IgD-negative memory B cell (primary cell): ENCODE results near the gene TSPEAR. TPM values are rescaled to one million over a fixed set of nuclear protein-coding genes. Genes with fewer than 3 reads are reported as not detected.

Experiments used
- H3K27ac Mint-ChIP-seq, 3 donors: one replicate each; pipeline ENCODE4 v1.8.0; 2020 to 2022; ENCODE audit warnings: mild to moderate bottlenecking in 3 of 3, mixed read lengths in 3 of 3, moderate library complexity in 1 of 3
- H3K27me3 Mint-ChIP-seq: one replicate; pipeline ENCODE4 v1.8.0; 2021; ENCODE audit warnings: mixed read lengths
- H3K36me3 Mint-ChIP-seq: one replicate; pipeline ENCODE4 v1.8.0; 2020; ENCODE audit warnings: mild to moderate bottlenecking, mixed read lengths
- H3K4me1 Mint-ChIP-seq, 3 donors: one replicate each; pipeline ENCODE4 v1.8.0; 2020 to 2022; ENCODE audit warnings: mixed read lengths in 3 of 3, mild to moderate bottlenecking in 1 of 3
- H3K4me3 Mint-ChIP-seq, 4 donors: one replicate each; pipeline ENCODE4 v1.8.0; 2020 to 2022; ENCODE audit warnings: mild to moderate bottlenecking in 4 of 4, mixed read lengths in 4 of 4, moderate library complexity in 3 of 4
- H3K9me3 Mint-ChIP-seq, 3 donors: one replicate each; pipeline ENCODE4 v1.8.0; 2020 to 2021; ENCODE audit warnings: mixed read lengths in 3 of 3, mild to moderate bottlenecking in 1 of 3
- polyA plus RNA-seq: library from polyadenylated mRNA; unstranded; fragments of 300-500 nt; fragmentation: Illumina TruSeq; gene quantifications from one replicate; pipeline ENCODE4 v1.2.3, GENCODE V29; 2021

The TSPEAR gene
- polyA plus RNA-seq, 1 donor from 2014 or later = not detected

- Mint-ChIP-seq H3K36me3 (peaks cover 2% of the 10 kb centered on the region), H3K27me3 (peaks cover 4% of the 10 kb centered on the region), H3K4me1 (no peaks in the 10 kb centered on the region), H3K9me3 (no peaks in the 10 kb centered on the region), H3K4me3 (no peak overlapping the region), H3K27ac (no peak overlapping the region)
These were observed 194.6 kb downstream of the TSPEAR start for GRCh38 chr21:44516828-44517174.

GRCh38 chr21:44516342-44516741, 195.0 kb downstream of the TSPEAR start:
- Mint-ChIP-seq H3K27me3 (peaks cover 6% of the 10 kb centered on the region), H3K9me3 (no peaks in the 10 kb centered on the region), H3K27ac (no peak overlapping the region), H3K36me3 (peaks cover 2% of the 10 kb centered on the region), H3K4me1 (no peaks in the 10 kb centered on the region), H3K4me3 (no peak overlapping the region)

- Mint-ChIP-seq H3K27ac (no peak overlapping the region), H3K27me3 (peaks cover 6% of the 10 kb centered on the region), H3K4me1 (no peaks in the 10 kb centered on the region), H3K4me3 (no peak overlapping the region), H3K9me3 (no peaks in the 10 kb centered on the region), H3K36me3 (peaks cover 2% of the 10 kb centered on the region)
These were observed 195.8 kb downstream of the TSPEAR start for GRCh38 chr21:44515359-44516165.

- H3K36me3 Mint-ChIP-seq = peaks cover 2% of the 10 kb centered on the region
- peak overlapping the region in 1 of 3 donors; percentile 39 for H3K27ac Mint-ChIP-seq
- H3K9me3 Mint-ChIP-seq = no peaks in the 10 kb centered on the region
- H3K4me3 Mint-ChIP-seq = no peak overlapping the region
- H3K4me1 Mint-ChIP-seq = peaks cover 0 to under 1% (median 0%) of the 10 kb centered on the region in 3 donors
- peaks cover 6% of the 10 kb centered on the region for H3K27me3 Mint-ChIP-seq
These were observed 196.5 kb downstream of the TSPEAR start for GRCh38 chr21:44514746-44515358.

- Mint-ChIP-seq H3K4me3 (no peak overlapping the region), H3K9me3 (no peaks in the 10 kb centered on the region), H3K4me1 (peaks cover 0 to 3% (median 0%) of the 10 kb centered on the region in 3 donors), H3K27ac (no peak overlapping the region), H3K27me3 (peaks cover 8% of the 10 kb centered on the region), H3K36me3 (peaks cover 2% of the 10 kb centered on the region)
These were observed 197.2 kb downstream of the TSPEAR start for GRCh38 chr21:44514218-44514520.

- Mint-ChIP-seq H3K4me3 (no peak overlapping the region), H3K9me3 (no peaks in the 10 kb centered on the region), H3K27ac (no peak overlapping the region), H3K27me3 (peaks cover 7% of the 10 kb centered on the region), H3K36me3 (peaks cover 2% of the 10 kb centered on the region), H3K4me1 (peaks cover 0 to 3% (median 0%) of the 10 kb centered on the region in 3 donors)
These were observed 197.8 kb downstream of the TSPEAR start for GRCh38 chr21:44513389-44514217.

- peak overlapping the region in 1 of 3 donors; percentile 39 for H3K27ac Mint-ChIP-seq
- H3K36me3 Mint-ChIP-seq = peaks cover under 1% of the 10 kb centered on the region
- peaks cover 6% of the 10 kb centered on the region for H3K27me3 Mint-ChIP-seq
- H3K9me3 Mint-ChIP-seq = no peaks in the 10 kb centered on the region
- peaks cover 0 to 3% (median 0%) of the 10 kb centered on the region in 3 donors for H3K4me1 Mint-ChIP-seq
- H3K4me3 Mint-ChIP-seq = no peak overlapping the region
These were observed 198.6 kb downstream of the TSPEAR start for GRCh38 chr21:44512496-44513388.

GRCh38 chr21:44511938-44512275, 199.5 kb downstream of the TSPEAR start:
- Mint-ChIP-seq H3K9me3 (no peaks in the 10 kb centered on the region), H3K4me1 (peaks cover 0 to 3% (median 0%) of the 10 kb centered on the region in 3 donors), H3K36me3 (no peaks in the 10 kb centered on the region), H3K27me3 (peaks cover 6% of the 10 kb centered on the region), H3K4me3 (no peak overlapping the region), H3K27ac (no peak overlapping the region)

GRCh38 chr21:44511219-44511937, 200.0 kb downstream of the TSPEAR start:
- H3K4me1 Mint-ChIP-seq = peaks cover 0 to 3% (median 0%) of the 10 kb centered on the region in 3 donors
- H3K9me3 Mint-ChIP-seq = no peaks in the 10 kb centered on the region
- H3K36me3 Mint-ChIP-seq = no peaks in the 10 kb centered on the region
- H3K27me3 Mint-ChIP-seq = peaks cover 6% of the 10 kb centered on the region
- H3K27ac Mint-ChIP-seq = no peak overlapping the region
- peak overlapping the region in 1 of 4 donors; percentile 71 for H3K4me3 Mint-ChIP-seq

GRCh38 chr21:44510508-44511218, 200.7 kb downstream of the TSPEAR start:
- peaks cover 0 to 3% (median 0%) of the 10 kb centered on the region in 3 donors for H3K4me1 Mint-ChIP-seq
- H3K36me3 Mint-ChIP-seq = no peaks in the 10 kb centered on the region
- peaks cover 6% of the 10 kb centered on the region for H3K27me3 Mint-ChIP-seq
- H3K9me3 Mint-ChIP-seq = no peaks in the 10 kb centered on the region
- no peak overlapping the region for H3K27ac Mint-ChIP-seq
- H3K4me3 Mint-ChIP-seq = no peak overlapping the region

- H3K9me3 Mint-ChIP-seq = no peaks in the 10 kb centered on the region
- peaks cover 0 to 3% (median 0%) of the 10 kb centered on the region in 3 donors for H3K4me1 Mint-ChIP-seq
- H3K27ac Mint-ChIP-seq = no peak overlapping the region
- peaks cover 6% of the 10 kb centered on the region for H3K27me3 Mint-ChIP-seq
- no peak overlapping the region for H3K4me3 Mint-ChIP-seq
- no peaks in the 10 kb centered on the region for H3K36me3 Mint-ChIP-seq
These were observed 201.3 kb downstream of the TSPEAR start for GRCh38 chr21:44510109-44510507.

GRCh38 chr21:44509539-44509938, 201.8 kb downstream of the TSPEAR start:
- peaks cover 0 to 3% (median 0%) of the 10 kb centered on the region in 3 donors for H3K4me1 Mint-ChIP-seq
- no peaks in the 10 kb centered on the region for H3K36me3 Mint-ChIP-seq
- H3K27me3 Mint-ChIP-seq = peaks cover 6% of the 10 kb centered on the region
- no peaks in the 10 kb centered on the region for H3K9me3 Mint-ChIP-seq
- no peak overlapping the region for H3K27ac Mint-ChIP-seq
- peak overlapping the region in 1 of 4 donors; percentile 39 for H3K4me3 Mint-ChIP-seq

- Mint-ChIP-seq H3K27ac (no peak overlapping the region), H3K4me1 (peaks cover 0 to 3% (median 0%) of the 10 kb centered on the region in 3 donors)
These were observed 202.5 kb downstream of the TSPEAR start for GRCh38 chr21:44508711-44509445.

More at GRCh38 chr21:44508711-44509445, 202.5 kb downstream of the TSPEAR start:
- Mint-ChIP-seq H3K9me3 (no peaks in the 10 kb centered on the region), H3K36me3 (no peaks in the 10 kb centered on the region), H3K4me3 (no peak overlapping the region), H3K27me3 (peaks cover 6% of the 10 kb centered on the region)
